GM23338 (cell line): ENCODE results near the gene TM6SF1. TPM values are rescaled to one million over a fixed set of nuclear protein-coding genes. Genes with fewer than 3 reads are reported as not detected.

ENCODE experiments used
- ATAC-seq: fragments of 200-7000 bp; cut with Tn5 transposase; 3 replicates; pipeline ENCODE4 v1.9.1; 2020
- DNase-seq: peaks from one replicate; pipeline ENCODE4 v3.0.0-alpha.2; 2015; ENCODE audit warnings: low spot score
- H2AFZ ChIP-seq: fragments of 200-600 bp; sonication (generic); 2 replicates; pipeline ENCODE4 v1.8.0; 2016; ENCODE audit warnings: antibody characterized with exemption, mild to moderate bottlenecking, moderate library complexity
- H3F3A ChIP-seq: fragments of 200-600 bp; sonication (generic); replicated peaks from 2 replicates; pipeline ENCODE4 v1.8.0; 2017; ENCODE audit warnings: antibody characterized with exemption, mixed run types, low read depth
- H3K27ac ChIP-seq: fragments of 200-600 bp; sonication (generic); 2 replicates; pipeline ENCODE4 v1.6.1; 2016; ENCODE audit warnings: low read depth
- H3K27me3 ChIP-seq: fragments of 200-600 bp; sonication (generic); 2 replicates; pipeline ENCODE4 v1.8.0; 2016; ENCODE audit warnings: mild to moderate bottlenecking, mixed run types, moderate library complexity; ENCODE audit not compliant: insufficient read depth
- H3K36me3 ChIP-seq: fragments of 200-600 bp; sonication (generic); 2 replicates; pipeline ENCODE4 v1.8.0; 2016; ENCODE audit warnings: mild to moderate bottlenecking; ENCODE audit not compliant: insufficient read depth
- H3K4me1 ChIP-seq: fragments of 200-600 bp; sonication (generic); 2 replicates; pipeline ENCODE4 v1.8.0; 2016; ENCODE audit warnings: mild to moderate bottlenecking, moderate library complexity; ENCODE audit not compliant: insufficient read depth
- H3K4me2 ChIP-seq: fragments of 200-600 bp; sonication (generic); 2 replicates; pipeline ENCODE4 v1.7.1; 2017; ENCODE audit warnings: mixed run types
- H3K4me3 ChIP-seq: fragments of 200-600 bp; sonication (generic); 2 replicates; pipeline ENCODE4 v1.6.1; 2016; ENCODE audit warnings: mixed run types
- H3K79me2 ChIP-seq: fragments of 200-600 bp; sonication (generic); replicated peaks from 2 replicates; pipeline ENCODE4 v1.8.0; 2017; ENCODE audit warnings: mild to moderate bottlenecking; ENCODE audit not compliant: insufficient read depth
- H3K9me2 ChIP-seq: fragments of 200-600 bp; sonication (generic); 2 replicates; pipeline ENCODE4 v1.8.0; 2017; ENCODE audit not compliant: insufficient read depth
- H4K20me1 ChIP-seq: fragments of 200-600 bp; sonication (generic); replicated peaks from 2 replicates; pipeline ENCODE4 v1.8.0; 2017; ENCODE audit warnings: mild to moderate bottlenecking; ENCODE audit not compliant: insufficient read depth
- H3K27ac Mint-ChIP-seq: 2 replicates; pipeline ENCODE4 v1.8.0; 2020; ENCODE audit warnings: inconsistent platforms, mild to moderate bottlenecking, moderate library complexity, mixed read lengths
- H3K27me3 Mint-ChIP-seq: 3 replicates; pipeline ENCODE4 v1.8.0; 2022; ENCODE audit warnings: low read depth, mild to moderate bottlenecking, moderate library complexity, mixed read lengths, inconsistent platforms; ENCODE audit not compliant: insufficient read depth, poor library complexity
- H3K36me3 Mint-ChIP-seq: 3 replicates; pipeline ENCODE4 v1.8.0; 2021; ENCODE audit warnings: low read depth, mild to moderate bottlenecking, inconsistent platforms, moderate library complexity, mixed read lengths
- H3K4me1 Mint-ChIP-seq: 3 replicates; pipeline ENCODE4 v1.8.0; 2020; ENCODE audit warnings: mild to moderate bottlenecking, inconsistent platforms, mixed read lengths
- H3K4me3 Mint-ChIP-seq: 3 replicates; pipeline ENCODE4 v1.8.0; 2021; ENCODE audit warnings: moderate library complexity, mild to moderate bottlenecking, inconsistent platforms, mixed read lengths
- H3K9me3 Mint-ChIP-seq: 3 replicates; pipeline ENCODE4 v1.8.0; 2020; ENCODE audit warnings: moderate library complexity, mild to moderate bottlenecking, inconsistent platforms, mixed read lengths
- CREB1 ChIP-seq: fragments of 250-450 bp; sonication (Bioruptor Pico); IDR thresholded peaks from 2 replicates; pipeline ENCODE4 v1.5.0; 2020; ENCODE audit warnings: low read depth, mild to moderate bottlenecking, moderate library complexity
- EZH2 ChIP-seq: fragments of 200-600 bp; sonication (generic); IDR thresholded peaks from one replicate; pipeline ENCODE4 v1.8.0; 2017; ENCODE audit warnings: antibody characterized with exemption, mild to moderate bottlenecking, low read depth; ENCODE audit not compliant: unreplicated experiment
- EZH2phosphoT487 ChIP-seq: fragments of 200-600 bp; sonication (generic); IDR thresholded peaks from one replicate; pipeline ENCODE4 v1.8.1; 2018; ENCODE audit warnings: antibody characterized with exemption; ENCODE audit not compliant: unreplicated experiment
- JUNB ChIP-seq: IDR thresholded peaks from one replicate; pipeline ENCODE4 v1.6.1; 2016; ENCODE audit warnings: antibody characterized with exemption; ENCODE audit not compliant: unreplicated experiment
- NANOG ChIP-seq: IDR thresholded peaks from 2 replicates; pipeline ENCODE4 v1.6.1; 2016; ENCODE audit warnings: antibody characterized with exemption, borderline replicate concordance
- POLR2AphosphoS5 ChIP-seq: IDR thresholded peaks from 2 replicates; pipeline ENCODE4 v1.6.1; 2016; ENCODE audit warnings: antibody characterized with exemption, low read depth
- REST ChIP-seq: IDR thresholded peaks from one replicate; pipeline ENCODE4 v1.6.1; 2018; ENCODE audit warnings: antibody characterized with exemption; ENCODE audit not compliant: unreplicated experiment
- STAT1 ChIP-seq: IDR thresholded peaks from one replicate; pipeline ENCODE4 v1.6.1; 2016; ENCODE audit warnings: antibody characterized with exemption; ENCODE audit not compliant: unreplicated experiment
- ZNF114 ChIP-seq: fragments of 250-450 bp; sonication (Bioruptor Pico); IDR thresholded peaks from 2 replicates; pipeline ENCODE4 v1.5.0; 2020; ENCODE audit warnings: mild to moderate bottlenecking, moderate library complexity
- ZNF331 ChIP-seq: fragments of 250-450 bp; sonication (Bioruptor Pico); IDR thresholded peaks from 2 replicates; pipeline ENCODE4 v1.5.0; 2020; ENCODE audit warnings: low read depth, mild to moderate bottlenecking, moderate library complexity
- ZNF462 ChIP-seq: fragments of 250-450 bp; sonication (Bioruptor Pico); IDR thresholded peaks from 2 replicates; pipeline ENCODE4 v1.5.0; 2020; ENCODE audit warnings: mild to moderate bottlenecking, moderate library complexity
- polyA plus RNA-seq: library from polyadenylated mRNA; unstranded; fragments of >200 nt; fragmentation: Nextera tagmentation; extraction: Ambion mirVana; gene quantifications from 2 replicates; pipeline ENCODE4 v1.2.1, GENCODE V29; 2016
- total RNA-seq: library from RNA; depleted of rRNA; stranded (reverse); fragments of >200 nt; shearing (Covaris generic); gene quantifications from 2 replicates; pipeline ENCODE4 v1.2.3, GENCODE V29; 2014
- TF ChIP-seq, protein P1 (sequence below), 2 experiments: fragments of 200-600 bp in 1 of 2; sonication (generic) in 1 of 2; conservative IDR thresholded peaks; 2 replicates each; pipeline versions ENCODE4 v1.5.1 to v1.6.1; 2016 to 2017; ENCODE audit warnings: antibody characterized with exemption in 2 of 2, low read depth in 2 of 2, mild to moderate bottlenecking in 2 of 2, moderate library complexity in 1 of 2
- TF ChIP-seq, protein P2 (sequence below): IDR thresholded peaks from 2 replicates; pipeline ENCODE4 v1.6.1; 2016; ENCODE audit warnings: antibody characterized with exemption

The TM6SF1 gene
- total and polyA plus RNA-seq, 2 experiments from 2014 or later = 0.80 to 1.5 TPM

- H3F3A ChIP-seq = no peaks in the 10 kb centered on the region
- H3K4me1 Mint-ChIP-seq = peaks cover 9% of the 10 kb centered on the region; the same call in 2 of the 3 replicates
- TF ChIP-seq, protein P1, sequence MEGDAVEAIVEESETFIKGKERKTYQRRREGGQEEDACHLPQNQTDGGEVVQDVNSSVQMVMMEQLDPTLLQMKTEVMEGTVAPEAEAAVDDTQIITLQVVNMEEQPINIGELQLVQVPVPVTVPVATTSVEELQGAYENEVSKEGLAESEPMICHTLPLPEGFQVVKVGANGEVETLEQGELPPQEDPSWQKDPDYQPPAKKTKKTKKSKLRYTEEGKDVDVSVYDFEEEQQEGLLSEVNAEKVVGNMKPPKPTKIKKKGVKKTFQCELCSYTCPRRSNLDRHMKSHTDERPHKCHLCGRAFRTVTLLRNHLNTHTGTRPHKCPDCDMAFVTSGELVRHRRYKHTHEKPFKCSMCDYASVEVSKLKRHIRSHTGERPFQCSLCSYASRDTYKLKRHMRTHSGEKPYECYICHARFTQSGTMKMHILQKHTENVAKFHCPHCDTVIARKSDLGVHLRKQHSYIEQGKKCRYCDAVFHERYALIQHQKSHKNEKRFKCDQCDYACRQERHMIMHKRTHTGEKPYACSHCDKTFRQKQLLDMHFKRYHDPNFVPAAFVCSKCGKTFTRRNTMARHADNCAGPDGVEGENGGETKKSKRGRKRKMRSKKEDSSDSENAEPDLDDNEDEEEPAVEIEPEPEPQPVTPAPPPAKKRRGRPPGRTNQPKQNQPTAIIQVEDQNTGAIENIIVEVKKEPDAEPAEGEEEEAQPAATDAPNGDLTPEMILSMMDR (conservative IDR thresholded peaks at IDR 0.05; ENCODE audit: low read depth in 2 of 2) = no peak
- TF ChIP-seq, protein P2, sequence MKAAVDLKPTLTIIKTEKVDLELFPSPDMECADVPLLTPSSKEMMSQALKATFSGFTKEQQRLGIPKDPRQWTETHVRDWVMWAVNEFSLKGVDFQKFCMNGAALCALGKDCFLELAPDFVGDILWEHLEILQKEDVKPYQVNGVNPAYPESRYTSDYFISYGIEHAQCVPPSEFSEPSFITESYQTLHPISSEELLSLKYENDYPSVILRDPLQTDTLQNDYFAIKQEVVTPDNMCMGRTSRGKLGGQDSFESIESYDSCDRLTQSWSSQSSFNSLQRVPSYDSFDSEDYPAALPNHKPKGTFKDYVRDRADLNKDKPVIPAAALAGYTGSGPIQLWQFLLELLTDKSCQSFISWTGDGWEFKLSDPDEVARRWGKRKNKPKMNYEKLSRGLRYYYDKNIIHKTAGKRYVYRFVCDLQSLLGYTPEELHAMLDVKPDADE = no peak
- no peak for TF ChIP-seq POLR2AphosphoS5
- no peak for TF ChIP-seq STAT1
- no peak for TF ChIP-seq CREB1 (CRISPR knock-in tag)
- no peak for TF ChIP-seq NANOG
- TF ChIP-seq EZH2 = no peak
- no peak for TF ChIP-seq EZH2phosphoT487
- TF ChIP-seq ZNF462 = no peak
- TF ChIP-seq ZNF114 = no peak
- TF ChIP-seq ZNF331 = no peak
- TF ChIP-seq JUNB = no peak
- TF ChIP-seq REST = no peak
- H3K27ac ChIP-seq = no peak overlapping the region
- H3K36me3 ChIP-seq = no peaks in the 10 kb centered on the region
- H3K27me3 ChIP-seq = peaks cover 21% of the 10 kb centered on the region
- DNase-seq (no peak), ATAC-seq (no peak)
- H4K20me1 ChIP-seq = no peaks in the 10 kb centered on the region
- H3K4me3 ChIP-seq = no peak overlapping the region
- H3K4me2 ChIP-seq = no peak overlapping the region
- no peaks in the 10 kb centered on the region for H3K36me3 Mint-ChIP-seq
- no peak overlapping the region for H2AFZ ChIP-seq
- H3K4me1 ChIP-seq = peaks cover 4% of the 10 kb centered on the region; the same call in 1 of the 2 replicates
- H3K4me3 Mint-ChIP-seq = no peak overlapping the region
- no peak overlapping the region for H3K27ac Mint-ChIP-seq
- no peaks in the 10 kb centered on the region for H3K79me2 ChIP-seq
- peaks cover 23% of the 10 kb centered on the region for H3K27me3 Mint-ChIP-seq
- no peaks in the 10 kb centered on the region for H3K9me2 ChIP-seq
- H3K9me3 Mint-ChIP-seq = no peaks in the 10 kb centered on the region
Observed at GRCh38 chr15:83102346-83102745, 5.1 kb upstream of the TM6SF1 start.
